Activated T-cell treated with anti-CD3 and anti-CD28 coated beads for 48 hours (primary cell): Measurements from ENCODE around the gene MGAT5B.

Source experiments
- DNase-seq: peaks from one replicate; pipeline ENCODE4 v3.0.0-alpha.2; 2020; ENCODE audit warnings: low read depth

Gene MGAT5B

DNA sequence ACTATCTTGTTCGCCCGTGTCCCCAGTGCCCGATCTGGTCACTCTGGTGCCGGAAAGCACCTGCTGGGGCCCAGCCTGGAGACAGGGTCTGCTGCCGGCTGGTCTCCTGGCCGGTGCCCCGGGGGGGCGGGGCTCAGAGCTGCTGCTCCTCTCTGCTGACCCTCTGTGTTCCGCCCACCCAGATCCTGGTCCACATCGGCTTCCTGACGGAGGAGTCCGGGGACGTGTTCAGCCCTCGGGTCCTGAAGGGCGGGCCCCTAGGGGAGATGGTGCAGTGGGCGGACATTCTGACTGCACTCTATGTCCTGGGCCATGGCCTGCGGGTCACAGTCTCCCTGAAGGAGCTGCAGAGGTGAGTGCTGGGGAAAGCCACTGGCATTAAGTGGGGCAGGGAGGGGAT lies 37.6 kb downstream of the MGAT5B start:
- no peak for DNase-seq

DNA sequence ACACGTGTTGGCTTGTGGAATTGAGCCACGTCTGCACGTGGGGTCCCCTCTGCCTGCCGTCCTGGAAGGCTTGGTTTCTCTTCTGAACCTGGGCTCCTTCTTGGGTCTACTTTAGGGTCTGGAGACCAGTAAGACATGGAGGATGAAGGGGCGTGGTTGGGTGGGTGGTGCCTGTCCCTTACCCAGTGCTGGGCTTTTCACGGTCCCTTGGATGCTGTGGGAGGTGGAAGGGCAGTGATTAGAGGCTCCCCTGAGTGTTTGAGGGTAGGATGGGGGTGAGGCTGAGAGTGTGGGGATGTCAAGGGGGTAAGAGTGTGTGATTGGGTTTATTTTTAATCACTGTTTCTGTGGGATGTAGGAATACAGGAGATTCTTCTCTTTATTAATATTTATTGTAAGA lies 38.3 kb downstream of the MGAT5B start:
- no peak for DNase-seq

DNA sequence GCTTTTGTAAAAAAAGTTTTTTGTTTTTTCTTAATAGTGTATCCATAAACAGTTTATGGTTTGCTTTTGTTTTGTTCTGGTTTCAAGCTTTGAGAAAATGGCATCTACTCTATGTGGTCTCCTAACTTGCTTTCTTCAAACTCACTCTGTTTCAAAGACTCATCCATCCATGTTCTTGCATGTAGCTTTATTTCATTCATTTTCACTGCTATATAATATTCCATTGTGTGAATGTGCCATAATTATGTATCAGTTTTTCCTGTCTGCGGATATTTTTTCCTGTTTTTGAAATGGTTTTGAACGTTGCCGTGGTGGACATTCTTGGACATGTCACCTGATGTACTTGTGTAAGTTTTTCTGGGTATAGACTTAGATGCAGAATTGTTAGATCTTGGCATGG lies 39.1 kb downstream of the MGAT5B start:
- no peak for DNase-seq

- peak; percentile 8 for DNase-seq
These were observed 42.0 kb downstream of the MGAT5B start for GRCh38 chr17:76909971-76910760.

DNA sequence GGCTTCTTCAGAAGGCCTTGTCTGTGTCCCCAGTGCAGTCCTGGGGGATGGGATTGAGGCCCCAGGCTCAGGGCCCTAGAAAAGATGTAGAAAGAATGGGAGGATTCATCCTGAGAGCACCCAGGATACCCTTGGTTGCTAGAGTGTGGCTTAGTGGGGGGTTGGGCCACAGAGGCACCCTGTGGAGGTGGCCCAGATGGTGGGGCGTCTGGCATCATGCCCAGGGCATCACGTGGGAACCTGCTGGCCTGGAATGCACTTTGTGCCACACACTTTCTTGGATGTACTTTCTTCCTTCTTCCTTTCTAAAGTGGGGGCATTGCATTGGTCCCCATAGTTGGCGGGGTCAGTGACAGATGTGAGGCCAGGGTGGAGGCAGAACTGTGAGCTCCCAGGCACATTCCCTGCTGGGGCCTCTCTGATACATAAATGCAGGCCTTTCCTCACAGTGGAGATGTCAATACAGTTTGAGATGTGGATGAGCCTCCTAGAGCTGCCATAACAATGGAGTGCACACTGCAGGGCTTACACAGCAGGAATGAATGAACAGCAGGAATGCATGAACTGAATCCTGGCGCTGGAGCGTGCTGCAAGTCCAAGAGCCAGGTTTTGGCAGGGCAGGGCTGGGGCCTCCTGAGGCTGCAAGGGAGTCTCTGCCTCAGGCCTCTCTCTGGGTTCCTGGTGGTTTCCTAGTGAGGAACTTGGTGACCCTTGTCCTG lies 43.3 kb downstream of the MGAT5B start:
- DNase-seq = no peak

DNA sequence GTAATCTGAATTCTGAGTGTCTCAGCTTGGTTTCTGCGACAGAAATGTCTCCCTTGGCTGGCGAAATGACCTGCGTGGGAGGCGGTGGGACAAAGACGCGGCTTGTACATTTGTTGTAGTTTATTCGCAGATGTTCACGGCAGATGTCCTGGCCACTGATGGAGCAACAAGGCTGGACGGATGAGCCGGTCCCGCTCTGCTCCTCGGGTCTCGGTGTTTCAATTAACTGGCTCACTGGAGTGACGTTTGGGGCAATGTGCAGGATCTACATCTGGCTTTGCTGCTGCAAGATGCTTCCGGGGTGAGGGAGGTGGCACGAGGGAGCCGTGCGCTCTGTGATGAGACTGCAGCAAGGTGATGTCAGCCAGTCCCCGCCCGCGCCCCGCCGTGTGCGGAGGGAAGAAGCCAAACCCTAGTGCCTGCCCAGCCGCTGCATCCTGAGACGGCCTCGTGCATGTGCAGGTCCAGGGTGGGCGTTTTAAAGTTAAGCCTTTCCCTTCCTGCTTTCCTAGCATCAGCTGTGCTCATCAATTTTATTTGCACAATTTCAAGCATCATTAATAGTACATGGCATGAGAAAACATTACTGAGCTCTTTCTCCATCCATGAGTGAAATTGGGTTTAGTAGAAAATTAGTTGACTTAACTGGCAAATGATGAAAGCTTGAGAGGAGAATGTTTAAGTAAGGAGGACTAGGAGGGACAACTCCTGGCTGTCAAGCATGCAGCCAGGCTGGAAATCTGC lies 44.4 kb downstream of the MGAT5B start:
- DNase-seq = no peak

DNA sequence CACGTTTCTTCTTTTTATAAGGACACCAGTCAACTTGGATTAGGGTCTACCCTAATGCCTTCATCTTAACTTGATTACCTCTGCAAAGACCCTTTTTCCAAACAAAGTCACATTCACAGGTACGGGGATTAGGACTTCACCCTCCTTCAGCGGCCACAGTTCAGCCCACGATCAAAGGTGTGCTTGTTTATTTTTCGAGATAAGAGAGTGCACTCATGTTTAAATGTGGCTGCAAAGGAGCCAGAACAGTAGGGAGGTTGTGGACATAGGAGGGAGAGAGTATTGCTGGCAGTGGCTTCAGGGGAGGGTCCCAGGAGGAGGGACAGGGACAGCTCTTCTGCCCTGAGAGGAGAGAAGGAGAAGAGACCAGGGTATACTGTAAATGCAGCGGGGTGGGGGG lies 46.7 kb downstream of the MGAT5B start:
- DNase-seq = no peak

DNA sequence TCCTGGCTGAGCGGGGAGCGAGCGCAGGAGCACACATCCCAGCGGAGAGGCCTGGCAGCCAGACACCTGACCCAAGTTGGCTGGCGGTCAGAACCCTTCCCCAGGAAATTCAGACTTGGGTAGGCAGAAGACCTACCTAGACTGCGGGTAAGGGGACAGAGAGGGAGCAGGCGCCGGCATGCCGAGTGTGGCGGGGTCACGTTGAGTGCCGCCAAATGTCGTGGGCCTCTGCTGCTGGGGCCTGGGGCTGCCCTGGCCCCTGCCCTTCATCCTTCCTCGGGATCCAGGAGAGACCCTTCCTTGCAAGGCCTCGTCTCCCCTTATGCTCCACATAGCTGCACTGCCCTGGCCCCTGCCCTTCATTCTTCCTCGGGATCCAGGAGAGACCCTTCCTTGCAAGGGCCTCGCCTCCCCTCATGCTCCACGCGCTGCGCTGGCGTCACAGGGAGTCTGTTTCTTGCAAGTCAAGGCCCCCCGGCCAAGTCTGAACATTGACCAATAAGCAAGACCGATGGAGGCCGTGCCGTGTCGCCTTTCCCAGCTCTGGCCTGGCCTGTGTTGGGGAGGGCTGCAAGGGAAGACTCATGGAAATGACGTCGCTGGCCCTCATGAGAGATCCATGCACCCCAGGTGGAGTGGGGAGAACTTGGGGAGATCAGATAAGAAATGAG lies 47.8 kb downstream of the MGAT5B start:
- no peak for DNase-seq

DNA sequence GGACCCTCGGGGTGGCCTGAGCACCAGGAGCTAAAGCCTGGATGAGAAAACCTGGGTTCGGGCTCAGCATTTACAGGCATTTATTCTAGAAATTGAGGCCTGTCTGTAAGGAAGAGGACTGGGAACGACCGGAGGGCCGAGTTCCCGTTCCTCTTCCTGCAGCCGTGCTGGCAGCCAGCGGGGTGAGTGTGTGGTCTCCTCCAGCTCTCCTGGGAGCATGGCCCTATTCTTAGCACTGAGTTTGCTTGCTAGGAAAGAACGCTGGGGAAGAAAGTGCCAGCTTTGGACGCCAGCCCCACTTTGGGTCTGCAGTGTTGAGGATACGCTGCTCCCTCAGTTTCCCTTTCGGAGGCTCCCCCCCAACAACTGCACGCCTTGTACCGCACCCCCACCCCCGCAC lies 49.6 kb downstream of the MGAT5B start:
- no peak for DNase-seq

- no peak for DNase-seq
These were observed 50.6 kb downstream of the MGAT5B start for GRCh38 chr17:76918811-76919210.

DNA sequence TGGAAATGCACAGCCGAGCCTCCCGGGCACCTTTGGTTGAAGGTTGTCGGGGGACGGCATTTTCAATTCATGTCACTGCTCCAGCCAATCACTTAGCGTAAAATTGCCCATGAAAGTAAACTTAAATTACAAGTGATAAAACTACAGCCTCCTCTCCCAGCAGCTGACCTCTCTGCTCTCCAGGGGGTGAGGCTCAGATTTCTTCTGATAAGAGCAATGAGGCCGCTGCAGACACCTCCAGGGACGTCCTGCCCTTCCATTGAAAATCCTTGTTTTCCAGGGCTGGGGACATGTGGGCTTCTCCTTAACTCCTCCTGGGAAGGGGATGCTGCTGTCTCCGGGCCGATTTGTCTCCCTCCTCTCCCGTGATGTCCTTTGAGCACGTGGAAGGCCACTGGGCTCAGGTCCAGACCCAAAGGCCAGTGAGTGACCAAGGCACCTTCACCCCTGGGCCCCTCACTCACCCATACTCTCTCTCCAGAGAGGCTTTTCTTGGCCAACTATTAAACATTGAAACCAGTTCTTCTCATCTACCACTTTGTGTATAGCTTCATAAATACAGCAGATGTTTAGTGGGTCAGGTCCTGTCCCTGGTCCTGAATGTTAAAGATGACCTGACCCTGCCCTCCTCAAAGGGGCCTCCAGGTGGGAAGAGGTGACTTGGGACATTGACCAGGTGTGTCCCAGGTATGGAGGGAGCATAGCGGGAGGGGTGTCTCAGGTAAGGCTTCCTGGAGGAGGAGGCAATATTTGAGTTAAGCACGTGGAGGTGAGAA lies 52.3 kb downstream of the MGAT5B start:
- DNase-seq = no peak

DNA sequence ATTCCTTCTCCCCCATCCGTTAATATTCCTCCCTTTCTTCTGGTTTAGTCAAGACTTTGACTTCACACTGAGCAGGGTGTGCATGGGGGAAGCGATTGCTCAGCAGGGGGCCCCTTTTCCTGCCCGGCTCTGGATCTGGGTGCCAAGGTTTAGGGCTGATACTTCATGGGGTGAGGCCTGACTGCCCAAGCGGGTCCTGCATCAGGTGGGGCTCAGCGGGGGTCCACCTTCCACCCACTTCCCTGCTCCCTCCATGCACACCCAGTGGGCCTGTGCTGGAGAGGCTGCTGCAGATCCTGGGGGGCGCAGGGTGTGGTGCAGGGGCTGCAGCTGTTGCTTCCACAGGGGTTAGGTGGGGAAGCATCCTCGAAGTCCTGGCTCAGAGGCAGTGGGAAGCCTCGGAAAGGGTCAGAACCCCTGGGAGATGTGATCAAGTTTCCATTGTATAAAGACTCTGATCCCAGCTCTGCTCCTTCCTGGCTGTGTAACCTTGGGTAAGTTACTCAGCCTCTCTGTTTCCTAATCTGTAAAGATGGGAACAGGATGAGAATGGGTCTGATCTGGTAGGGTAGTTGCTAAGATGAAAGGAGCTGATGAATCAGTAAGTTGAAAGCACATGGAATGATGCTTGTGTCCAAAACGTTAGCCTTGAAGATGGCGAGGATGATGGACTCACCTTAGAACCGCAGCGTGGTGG lies 53.3 kb downstream of the MGAT5B start:
- DNase-seq = no peak

DNA sequence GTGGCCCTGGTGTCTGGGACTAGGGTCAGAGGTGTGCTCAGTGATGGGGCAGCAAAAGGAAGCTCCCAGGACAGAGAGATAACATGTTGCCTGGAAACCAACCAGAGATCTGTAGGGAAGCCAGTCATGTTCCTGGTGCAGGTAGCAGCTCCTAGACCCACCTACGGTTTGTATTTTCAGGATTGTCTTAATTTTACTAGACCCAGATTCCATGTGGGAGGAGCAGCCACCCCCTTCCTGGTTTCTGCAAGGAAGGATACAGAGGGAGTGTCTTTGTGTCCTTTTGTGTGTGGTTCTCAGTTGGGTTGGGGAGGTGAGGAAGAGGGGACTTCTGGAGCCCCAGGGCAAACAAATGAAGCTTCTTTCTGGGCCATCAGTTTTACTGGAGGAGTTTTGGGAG lies 53.9 kb downstream of the MGAT5B start:
- DNase-seq = no peak

- no peak for DNase-seq
These were observed 54.8 kb downstream of the MGAT5B start for GRCh38 chr17:76922967-76923366.

- DNase-seq = no peak
These were observed 55.3 kb downstream of the MGAT5B start for GRCh38 chr17:76923491-76923890.

- no peak for DNase-seq
These were observed 56.4 kb downstream of the MGAT5B start for GRCh38 chr17:76924345-76925342.

- DNase-seq = no peak
These were observed 57.3 kb downstream of the MGAT5B start for GRCh38 chr17:76925441-76925891.

- DNase-seq = no peak
These were observed 58.1 kb downstream of the MGAT5B start for GRCh38 chr17:76926237-76926866.

DNA sequence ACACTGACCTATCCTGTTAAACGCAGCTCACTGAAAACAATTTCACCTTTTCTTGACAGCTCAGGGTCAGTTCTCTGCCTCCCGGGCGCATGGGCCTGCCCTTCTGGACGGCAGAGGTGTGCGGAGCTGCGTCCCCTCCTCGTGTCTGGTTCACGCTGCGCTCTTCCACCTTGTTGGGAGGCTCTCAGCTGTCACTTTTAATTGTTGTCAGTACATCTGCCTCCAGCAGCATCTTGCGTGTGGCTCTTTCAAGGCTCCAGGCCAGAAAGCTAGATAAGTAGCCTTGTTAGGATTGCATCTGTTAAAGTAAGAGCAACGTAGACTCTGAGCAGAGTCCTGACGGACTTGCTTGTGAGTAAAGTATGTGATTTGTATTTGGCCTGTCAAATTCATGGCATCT lies 59.4 kb downstream of the MGAT5B start:
- DNase-seq = no peak
